Measurements from ENCODE around the gene DNA2. TPM values are rescaled to one million over a fixed set of nuclear protein-coding genes. Genes with fewer than 3 reads are reported as not detected.
A peak's percentile ranks its signal among the peaks of the same experiment; 100 is the strongest.
"Not testable (repeated sequence)": the region's sequence is repeated elsewhere in the genome, so short reads cannot be mapped to it uniquely, and the experiment has no call there.

DNA2 gene
- total RNA-seq, 1 experiment from 2014 or later = 29.0 TPM

DNA sequence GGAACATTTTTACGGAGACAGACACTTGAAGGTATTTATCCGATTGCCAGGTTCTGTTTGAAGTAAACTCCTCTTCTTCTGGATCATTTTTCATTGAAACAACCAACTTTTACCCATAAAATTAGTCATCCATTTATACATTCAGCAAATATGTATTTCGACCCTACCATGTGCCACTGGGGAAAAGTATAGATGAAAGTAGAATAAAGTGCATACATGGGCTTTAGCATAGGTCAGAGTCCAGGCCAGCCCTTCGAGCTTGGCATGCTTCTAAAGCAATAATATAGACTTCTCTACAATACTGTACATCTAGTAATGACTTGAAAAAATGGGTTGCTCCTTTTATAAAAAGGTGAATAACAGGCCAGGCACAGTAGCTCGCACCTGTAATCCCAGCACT lies 45.4 kb upstream of the DNA2 start:
- in situ Hi-C loops (cut with HindIII; ENCODE audit: low pct_unique_long_range_greater_than_20kb, low sequenced_read_pairs) (no loop called here), intact Hi-C loops (cut with micrococcal nuclease; ENCODE audit: unreplicated experiment) (no loop called here)
- no peaks in the 10 kb centered on the region for H3K36me3 ChIP-seq (ENCODE audit: control insufficient read depth, insufficient read depth, low read length)
- ATAC-seq (no peak), DNase-seq (ENCODE audit: low read depth, low spot score) (no peak)
- ChIA-PET POLR2A (no interaction called here), CTCF (no interaction called here)
- TF ChIP-seq, protein P1, sequence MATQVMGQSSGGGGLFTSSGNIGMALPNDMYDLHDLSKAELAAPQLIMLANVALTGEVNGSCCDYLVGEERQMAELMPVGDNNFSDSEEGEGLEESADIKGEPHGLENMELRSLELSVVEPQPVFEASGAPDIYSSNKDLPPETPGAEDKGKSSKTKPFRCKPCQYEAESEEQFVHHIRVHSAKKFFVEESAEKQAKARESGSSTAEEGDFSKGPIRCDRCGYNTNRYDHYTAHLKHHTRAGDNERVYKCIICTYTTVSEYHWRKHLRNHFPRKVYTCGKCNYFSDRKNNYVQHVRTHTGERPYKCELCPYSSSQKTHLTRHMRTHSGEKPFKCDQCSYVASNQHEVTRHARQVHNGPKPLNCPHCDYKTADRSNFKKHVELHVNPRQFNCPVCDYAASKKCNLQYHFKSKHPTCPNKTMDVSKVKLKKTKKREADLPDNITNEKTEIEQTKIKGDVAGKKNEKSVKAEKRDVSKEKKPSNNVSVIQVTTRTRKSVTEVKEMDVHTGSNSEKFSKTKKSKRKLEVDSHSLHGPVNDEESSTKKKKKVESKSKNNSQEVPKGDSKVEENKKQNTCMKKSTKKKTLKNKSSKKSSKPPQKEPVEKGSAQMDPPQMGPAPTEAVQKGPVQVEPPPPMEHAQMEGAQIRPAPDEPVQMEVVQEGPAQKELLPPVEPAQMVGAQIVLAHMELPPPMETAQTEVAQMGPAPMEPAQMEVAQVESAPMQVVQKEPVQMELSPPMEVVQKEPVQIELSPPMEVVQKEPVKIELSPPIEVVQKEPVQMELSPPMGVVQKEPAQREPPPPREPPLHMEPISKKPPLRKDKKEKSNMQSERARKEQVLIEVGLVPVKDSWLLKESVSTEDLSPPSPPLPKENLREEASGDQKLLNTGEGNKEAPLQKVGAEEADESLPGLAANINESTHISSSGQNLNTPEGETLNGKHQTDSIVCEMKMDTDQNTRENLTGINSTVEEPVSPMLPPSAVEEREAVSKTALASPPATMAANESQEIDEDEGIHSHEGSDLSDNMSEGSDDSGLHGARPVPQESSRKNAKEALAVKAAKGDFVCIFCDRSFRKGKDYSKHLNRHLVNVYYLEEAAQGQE (IDR thresholded peaks at IDR 0.05; ENCODE audit: insufficient read depth in 1 of 2, low read depth in 2 of 2, low read length in 1 of 2) = no peak
- TF ChIP-seq, protein P2, sequence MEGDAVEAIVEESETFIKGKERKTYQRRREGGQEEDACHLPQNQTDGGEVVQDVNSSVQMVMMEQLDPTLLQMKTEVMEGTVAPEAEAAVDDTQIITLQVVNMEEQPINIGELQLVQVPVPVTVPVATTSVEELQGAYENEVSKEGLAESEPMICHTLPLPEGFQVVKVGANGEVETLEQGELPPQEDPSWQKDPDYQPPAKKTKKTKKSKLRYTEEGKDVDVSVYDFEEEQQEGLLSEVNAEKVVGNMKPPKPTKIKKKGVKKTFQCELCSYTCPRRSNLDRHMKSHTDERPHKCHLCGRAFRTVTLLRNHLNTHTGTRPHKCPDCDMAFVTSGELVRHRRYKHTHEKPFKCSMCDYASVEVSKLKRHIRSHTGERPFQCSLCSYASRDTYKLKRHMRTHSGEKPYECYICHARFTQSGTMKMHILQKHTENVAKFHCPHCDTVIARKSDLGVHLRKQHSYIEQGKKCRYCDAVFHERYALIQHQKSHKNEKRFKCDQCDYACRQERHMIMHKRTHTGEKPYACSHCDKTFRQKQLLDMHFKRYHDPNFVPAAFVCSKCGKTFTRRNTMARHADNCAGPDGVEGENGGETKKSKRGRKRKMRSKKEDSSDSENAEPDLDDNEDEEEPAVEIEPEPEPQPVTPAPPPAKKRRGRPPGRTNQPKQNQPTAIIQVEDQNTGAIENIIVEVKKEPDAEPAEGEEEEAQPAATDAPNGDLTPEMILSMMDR (IDR thresholded peaks at IDR 0.05) = no peak
- TF ChIP-seq TCF7L2 (IDR thresholded peaks at IDR 0.05; ENCODE audit: low read depth, low read length) (no peak), POLR2AphosphoS5 (IDR thresholded peaks at IDR 0.05; ENCODE audit: low read depth, low read length) (no peak), SIN3A (IDR thresholded peaks at IDR 0.05; ENCODE audit: borderline replicate concordance, insufficient read depth, low read depth, low read length) (no peak)
- H3K27me3 ChIP-seq (ENCODE audit: control insufficient read depth, insufficient read depth, low read length) = no peaks in the 10 kb centered on the region
- no peak overlapping the region for H3K4me3 ChIP-seq (ENCODE audit: low read depth in 2 of 2, low read length in 2 of 2)
- no peaks in the 10 kb centered on the region for H3K4me1 ChIP-seq (ENCODE audit: control insufficient read depth, insufficient read depth, low read length)
- no peak overlapping the region for H3K27ac ChIP-seq (ENCODE audit: low read length)
- TSS peak; percentile 22 for BruUV-seq (replicated peaks)
- no peaks in the 10 kb centered on the region for H3K9me3 ChIP-seq (ENCODE audit: control insufficient read depth, insufficient read depth, low read depth, low read length)

DNA sequence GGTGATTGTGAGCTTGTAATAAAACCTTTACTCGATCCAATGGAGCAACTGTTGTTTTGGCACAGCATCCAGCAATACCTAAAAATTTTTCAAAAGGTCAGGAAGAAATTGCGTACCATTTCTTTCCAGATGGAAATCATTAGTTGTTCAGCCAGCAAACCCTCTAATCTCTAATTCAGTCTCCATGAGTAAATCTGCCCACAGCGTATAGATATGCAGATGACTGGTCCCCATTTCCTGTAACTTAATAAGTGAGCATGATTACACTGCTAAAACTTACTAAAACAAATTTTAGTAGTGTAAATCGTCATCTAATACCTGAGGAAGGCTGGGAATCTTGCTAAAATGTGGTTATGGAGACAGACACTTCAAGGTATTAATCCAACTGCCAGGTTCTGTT lies 45.0 kb upstream of the DNA2 start:
- H3K9me3 ChIP-seq (ENCODE audit: control insufficient read depth, insufficient read depth, low read depth, low read length) = no peaks in the 10 kb centered on the region
- TF ChIP-seq POLR2AphosphoS5 (IDR thresholded peaks at IDR 0.05; ENCODE audit: low read depth, low read length) (no peak), SIN3A (IDR thresholded peaks at IDR 0.05; ENCODE audit: borderline replicate concordance, insufficient read depth, low read depth, low read length) (no peak), TCF7L2 (IDR thresholded peaks at IDR 0.05; ENCODE audit: low read depth, low read length) (no peak)
- TF ChIP-seq, protein P2 (IDR thresholded peaks at IDR 0.05) = no peak
- TF ChIP-seq, protein P1 (IDR thresholded peaks at IDR 0.05; ENCODE audit: insufficient read depth in 1 of 2, low read depth in 2 of 2, low read length in 1 of 2) = no peak
- BruUV-seq (replicated peaks) = no TSS peak
- no peak for ATAC-seq
- no peak overlapping the region for H3K4me3 ChIP-seq (ENCODE audit: low read depth in 2 of 2, low read length in 2 of 2)
- in situ Hi-C loops (cut with HindIII; ENCODE audit: low pct_unique_long_range_greater_than_20kb, low sequenced_read_pairs) (no loop called here), intact Hi-C loops (cut with micrococcal nuclease; ENCODE audit: unreplicated experiment) (no loop called here)
- H3K4me1 ChIP-seq (ENCODE audit: control insufficient read depth, insufficient read depth, low read length) = no peaks in the 10 kb centered on the region
- no peaks in the 10 kb centered on the region for H3K36me3 ChIP-seq (ENCODE audit: control insufficient read depth, insufficient read depth, low read length)
- H3K27me3 ChIP-seq (ENCODE audit: control insufficient read depth, insufficient read depth, low read length) = no peaks in the 10 kb centered on the region
- H3K27ac ChIP-seq (ENCODE audit: low read length) = no peak overlapping the region
- ChIA-PET POLR2A (no interaction called here), CTCF (no interaction called here)
- no peak for DNase-seq (ENCODE audit: low read depth, low spot score)

DNA sequence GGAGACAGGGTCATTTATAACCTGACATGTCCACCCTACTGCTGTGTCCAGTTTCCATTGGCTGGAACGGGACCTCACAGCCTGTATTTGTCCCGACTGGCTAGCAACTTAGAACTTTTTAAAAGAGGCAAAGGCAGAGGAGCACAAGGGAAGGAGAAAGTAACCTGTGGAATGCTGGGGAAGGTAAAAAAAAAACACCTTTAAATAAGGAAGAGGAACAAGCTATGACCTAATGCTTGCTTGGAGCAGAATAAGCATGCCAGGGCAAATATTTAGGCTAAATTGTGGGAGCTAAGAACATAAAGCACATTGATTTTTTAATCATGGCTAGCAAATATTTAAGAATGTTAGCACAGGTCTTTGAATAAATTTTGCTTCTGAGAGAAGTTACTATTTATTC lies 44.4 kb upstream of the DNA2 start:
- H3K9me3 ChIP-seq (ENCODE audit: control insufficient read depth, insufficient read depth, low read depth, low read length); CTCF ChIA-PET; H3K4me1 ChIP-seq (ENCODE audit: control insufficient read depth, insufficient read depth, low read length); POLR2A ChIA-PET; H3K27me3 ChIP-seq (ENCODE audit: control insufficient read depth, insufficient read depth, low read length); in situ Hi-C loops (cut with HindIII; ENCODE audit: low pct_unique_long_range_greater_than_20kb, low sequenced_read_pairs); H3K27ac ChIP-seq (ENCODE audit: low read length); ATAC-seq; H3K4me3 ChIP-seq (ENCODE audit: low read depth in 2 of 2, low read length in 2 of 2); H3K36me3 ChIP-seq (ENCODE audit: control insufficient read depth, insufficient read depth, low read length); DNase-seq (ENCODE audit: low read depth, low spot score); BruUV-seq (replicated peaks); intact Hi-C loops (cut with micrococcal nuclease; ENCODE audit: unreplicated experiment): not testable (repeated sequence)
